HEK293T (cell line): ENCODE measurements around the gene VMP1.

ENCODE experiments used
- ELF4 ChIP-seq: fragments of 450-650 bp; IDR thresholded peaks from 2 replicates; pipeline ENCODE4 v1.6.1; 2017; ENCODE audit warnings: antibody characterized with exemption
- PKNOX1 ChIP-seq: fragments of 450-650 bp; IDR thresholded peaks from 2 replicates; pipeline ENCODE4 v1.6.1; 2016
- SP1 ChIP-seq: fragments of 450-650 bp; IDR thresholded peaks from 2 replicates; pipeline ENCODE4 v1.6.1; 2017

GRCh38 chr17:59826706-59827453 is 119.4 kb downstream of the VMP1 start:
- no peak for TF ChIP-seq PKNOX1
- no peak for TF ChIP-seq ELF4
- TF ChIP-seq SP1 = no peak
